ENCODE data around the gene TMPRSS3. TPM values are rescaled to one million over a fixed set of nuclear protein-coding genes. Genes with fewer than 3 reads are reported as not detected.
"Not testable (repeated sequence)": the region's sequence is repeated elsewhere in the genome, so short reads cannot be mapped to it uniquely, and the experiment has no call there.

Gene TMPRSS3
- total RNA-seq, 2 donors from 2014 or later: 9.8 to 68.6 TPM

DNA sequence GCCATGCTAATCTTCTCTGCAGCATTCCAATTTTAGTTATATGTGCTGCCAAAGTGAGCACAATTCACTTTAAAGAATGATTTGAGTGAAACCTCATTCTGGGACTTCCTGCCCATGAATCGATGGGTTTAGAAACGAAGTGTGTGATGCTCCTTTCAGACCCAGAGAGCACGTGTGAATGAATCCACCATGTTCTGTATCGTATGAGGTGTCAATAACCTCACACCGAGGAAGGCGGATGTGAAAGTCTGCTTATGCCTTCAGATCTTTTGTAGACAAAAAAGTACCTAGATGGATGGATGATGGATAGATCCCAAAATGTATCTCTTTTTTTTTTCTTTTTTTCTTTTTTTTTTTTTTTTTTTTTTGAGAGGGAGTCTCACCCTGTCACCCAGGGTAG lies 21.7 kb upstream of the TMPRSS3 start:
- Mint-ChIP-seq H3K36me3 (peaks cover 28 to 88% of the 10 kb centered on the region in 2 donors), H3K9me3 (peaks cover 0 to 13% of the 10 kb centered on the region in 2 donors), H3K27ac (peak overlapping the region in 1 of 2 donors; percentile 69)
- ATAC-seq (peak; percentile 24 to 44), DNase-seq (ENCODE audit: low spot score in 2 of 2) (peak in 1 of 2 donors; percentile 31)

- Mint-ChIP-seq H3K9me3 (peaks cover 0 to 13% of the 10 kb centered on the region in 2 donors), H3K36me3 (peaks cover 28 to 65% of the 10 kb centered on the region in 2 donors), H3K27ac (peak overlapping the region; percentile 93 to 94)
- DNase-seq (ENCODE audit: low spot score in 2 of 2): peak; percentile 87 to 95
- ATAC-seq: peak; percentile 88 to 90
Measured at GRCh38 chr21:42414928-42415769, 19.3 kb upstream of the TMPRSS3 start.

GRCh38 chr21:42414553-42414927 lies 18.7 kb upstream of the TMPRSS3 start:
- Mint-ChIP-seq H3K27ac (peak overlapping the region; percentile 93 to 94), H3K36me3 (peaks cover 30 to 65% of the 10 kb centered on the region in 2 donors), H3K9me3 (peaks cover 0 to 9% of the 10 kb centered on the region in 2 donors)
- DNase-seq (ENCODE audit: low spot score in 2 of 2): no peak
- ATAC-seq: no peak

DNA sequence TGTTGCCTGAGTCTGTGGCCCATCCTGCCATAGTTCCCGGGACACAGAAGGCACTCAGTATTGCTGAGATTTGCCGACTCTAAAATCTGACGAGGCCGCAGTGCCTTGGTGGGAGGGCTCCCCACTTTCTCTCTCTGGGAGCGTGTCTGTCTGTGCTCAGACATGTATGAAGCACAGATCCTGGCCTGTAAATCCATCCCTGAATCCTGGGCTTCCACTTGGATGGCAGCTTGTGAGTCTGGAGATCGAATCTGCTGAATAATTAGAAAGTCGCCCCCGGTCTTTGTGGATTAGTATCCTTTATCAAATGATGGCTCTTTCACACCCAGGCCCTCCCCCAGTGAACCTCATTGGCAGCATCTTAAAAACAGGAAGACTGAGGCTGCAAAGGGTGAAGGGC lies 18.2 kb upstream of the TMPRSS3 start:
- H3K27ac Mint-ChIP-seq: peak overlapping the region; percentile 93 to 94
- no peak for DNase-seq (ENCODE audit: low spot score in 2 of 2)
- peaks cover 25 to 65% of the 10 kb centered on the region in 2 donors for H3K36me3 Mint-ChIP-seq
- ATAC-seq: no peak
- peaks cover 0 to 4% of the 10 kb centered on the region in 2 donors for H3K9me3 Mint-ChIP-seq

DNA sequence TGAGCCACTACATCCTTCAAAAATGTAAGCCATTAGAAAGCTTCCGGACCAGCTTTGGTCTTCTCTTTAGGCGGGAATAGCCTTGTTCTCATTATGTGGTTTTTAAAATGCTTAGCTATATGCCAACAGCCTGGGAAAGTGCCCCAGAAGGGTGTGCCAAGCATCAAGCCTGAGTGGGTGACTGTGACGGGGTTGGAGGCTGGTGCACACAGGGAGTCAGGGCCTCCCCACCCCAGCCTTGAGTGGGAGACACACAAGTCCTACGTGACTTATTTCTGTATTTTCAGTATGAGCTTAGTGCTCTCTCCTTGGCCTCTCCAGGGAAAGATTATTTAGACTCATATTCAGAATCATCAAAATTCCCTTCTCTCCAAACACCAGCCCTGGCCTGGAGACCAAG lies 17.6 kb upstream of the TMPRSS3 start:
- DNase-seq (ENCODE audit: low spot score in 2 of 2) (peak; percentile 40 to 58), ATAC-seq (peak; percentile 20 to 23)
- Mint-ChIP-seq H3K36me3 (peaks cover 20 to 59% of the 10 kb centered on the region in 2 donors), H3K9me3 (peaks cover 0 to 4% of the 10 kb centered on the region in 2 donors), H3K27ac (peak overlapping the region; percentile 52 to 93)

DNA sequence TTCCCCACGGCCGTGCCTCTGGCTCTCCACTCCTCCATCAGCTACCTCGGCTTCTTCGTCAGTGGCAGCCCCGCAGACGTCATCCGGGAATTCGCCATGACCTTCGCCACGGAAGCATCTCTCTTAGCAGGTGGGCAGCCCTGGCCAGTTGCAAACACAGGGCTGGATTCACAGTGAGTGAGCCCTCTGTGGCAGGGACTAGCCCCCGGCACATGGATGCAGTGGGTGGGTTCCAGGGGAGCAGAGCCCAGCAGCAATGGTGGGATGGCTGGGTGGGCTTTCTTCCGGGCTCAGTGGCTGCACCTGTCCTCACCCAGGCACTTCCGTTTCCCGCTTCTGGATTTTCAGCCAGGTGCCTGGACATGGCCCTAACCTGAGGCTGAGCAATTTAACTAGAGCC lies 17.2 kb upstream of the TMPRSS3 start:
- H3K27ac Mint-ChIP-seq: peak overlapping the region in 1 of 2 donors; percentile 93
- ATAC-seq (no peak), DNase-seq (ENCODE audit: low spot score in 2 of 2) (no peak)
- peaks cover 0 to 4% of the 10 kb centered on the region in 2 donors for H3K9me3 Mint-ChIP-seq
- peaks cover 16 to 55% of the 10 kb centered on the region in 2 donors for H3K36me3 Mint-ChIP-seq

DNA sequence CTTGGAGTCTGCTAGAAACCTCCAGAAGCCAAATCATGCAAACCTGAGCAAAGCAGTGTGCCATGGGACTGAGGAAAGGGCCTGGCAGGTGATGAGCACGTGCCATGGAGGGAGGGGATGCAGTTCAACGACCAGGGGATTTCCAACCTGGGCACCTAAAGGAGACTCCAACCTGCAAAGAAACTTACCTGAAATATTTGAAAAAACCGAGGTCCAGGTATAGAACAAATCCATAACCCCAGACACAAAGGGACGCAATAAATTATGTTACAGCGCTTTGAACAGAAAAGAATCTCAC lies 16.7 kb upstream of the TMPRSS3 start:
- Mint-ChIP-seq H3K27ac (peak overlapping the region in 1 of 2 donors; percentile 17), H3K9me3 (peaks cover 0 to 2% of the 10 kb centered on the region in 2 donors), H3K36me3 (peaks cover 14 to 52% of the 10 kb centered on the region in 2 donors)
- ATAC-seq: no peak
- no peak for DNase-seq (ENCODE audit: low spot score in 2 of 2)

DNA sequence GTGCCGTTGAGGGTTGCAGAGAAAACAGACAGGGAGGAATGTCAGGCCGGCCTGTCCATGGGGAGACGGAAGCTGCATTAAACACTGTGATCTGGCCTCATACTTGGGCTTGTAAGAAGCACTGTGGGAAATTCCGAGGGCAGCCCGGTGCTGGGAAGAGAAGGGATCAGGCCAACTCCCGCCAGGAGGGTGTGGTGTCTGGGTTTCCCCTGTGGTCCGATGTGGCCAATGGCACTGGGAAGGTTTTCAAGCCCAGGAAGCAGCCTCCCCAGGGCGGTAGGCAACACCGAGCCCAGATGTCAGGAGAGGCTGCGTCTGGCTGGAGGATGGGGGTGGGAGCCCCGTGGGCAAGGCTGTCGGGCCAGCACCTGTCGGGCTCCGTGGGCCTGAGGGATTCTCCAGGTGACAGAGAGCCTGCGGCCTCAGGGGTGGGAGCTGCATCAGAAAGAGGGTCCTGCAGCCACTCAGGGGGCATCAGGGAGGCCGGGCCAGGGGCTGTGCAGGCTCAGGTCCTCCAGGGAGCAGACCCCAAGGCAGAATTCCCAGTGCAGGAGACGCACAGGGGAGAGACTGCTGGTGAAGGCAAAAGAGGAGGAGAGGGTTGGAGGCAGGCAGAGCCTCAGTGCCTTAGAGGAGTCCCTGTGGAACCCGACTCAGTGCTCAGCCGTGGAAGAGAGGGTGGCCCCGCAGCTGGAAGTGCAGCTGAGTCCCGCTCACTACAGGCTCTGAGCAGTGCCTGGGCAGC lies 16.2 kb upstream of the TMPRSS3 start:
- peak overlapping the region in 1 of 2 donors; percentile 17 for H3K27ac Mint-ChIP-seq
- H3K9me3 Mint-ChIP-seq: no peaks in the 10 kb centered on the region
- ATAC-seq: no peak
- peaks cover 11 to 52% of the 10 kb centered on the region in 2 donors for H3K36me3 Mint-ChIP-seq
- peak in 1 of 2 donors; percentile 48 for DNase-seq (ENCODE audit: low spot score in 2 of 2)

GRCh38 chr21:42411197-42411869 lies 15.5 kb upstream of the TMPRSS3 start:
- H3K27ac Mint-ChIP-seq: no peak overlapping the region
- DNase-seq (ENCODE audit: low spot score in 2 of 2) (peak in 1 of 2 donors; percentile 14), ATAC-seq (no peak)
- H3K9me3 Mint-ChIP-seq: no peaks in the 10 kb centered on the region
- peaks cover 19 to 52% of the 10 kb centered on the region in 2 donors for H3K36me3 Mint-ChIP-seq

DNA sequence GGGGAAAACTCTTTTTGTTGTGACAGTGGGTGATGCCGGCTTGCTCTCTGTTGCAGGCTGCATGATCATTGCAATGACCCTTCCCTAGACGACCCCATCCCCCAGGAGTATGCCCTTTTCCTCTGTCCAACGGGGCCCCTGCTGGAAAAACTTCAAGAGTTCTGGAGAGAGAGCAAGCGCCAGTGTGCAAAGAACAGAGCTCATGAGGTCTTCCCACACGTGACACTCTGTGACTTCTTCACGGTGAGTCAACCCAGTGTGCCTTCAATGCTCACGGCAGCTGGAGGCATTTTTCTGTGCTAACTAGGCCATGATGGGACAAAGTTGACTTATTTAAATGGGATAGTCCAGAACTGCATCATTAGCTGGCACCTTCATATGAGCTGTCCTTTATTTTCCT lies 13.5 kb upstream of the TMPRSS3 start:
- Mint-ChIP-seq H3K36me3 (peaks cover 38 to 58% of the 10 kb centered on the region in 2 donors), H3K27ac (no peak overlapping the region), H3K9me3 (no peaks in the 10 kb centered on the region)
- ATAC-seq: no peak
- peak in 1 of 2 donors; percentile 16 for DNase-seq (ENCODE audit: low spot score in 2 of 2)

DNA sequence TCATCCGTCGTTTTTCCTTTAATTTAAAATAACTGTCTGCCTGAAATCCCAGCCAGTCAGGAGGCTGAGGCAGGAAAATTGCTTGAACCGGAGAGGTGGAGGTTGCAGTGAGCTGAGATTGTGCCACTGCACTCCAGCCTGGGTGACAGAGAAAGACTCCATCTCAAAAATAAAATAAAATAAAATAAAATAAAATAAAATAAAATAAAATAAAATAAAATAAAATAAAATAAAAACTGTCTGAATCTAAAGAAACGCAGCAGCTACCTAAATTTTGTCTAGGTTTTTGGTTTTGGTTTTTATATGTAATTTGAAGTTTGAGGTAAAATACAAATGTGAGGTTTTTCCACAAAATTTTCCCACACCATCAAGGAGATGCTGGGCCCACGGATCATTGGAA lies 12.9 kb upstream of the TMPRSS3 start:
- peaks cover 36 to 56% of the 10 kb centered on the region in 2 donors for H3K36me3 Mint-ChIP-seq
- not testable (repeated sequence) for DNase-seq (ENCODE audit: low spot score in 2 of 2); H3K9me3 Mint-ChIP-seq; H3K27ac Mint-ChIP-seq; ATAC-seq

DNA sequence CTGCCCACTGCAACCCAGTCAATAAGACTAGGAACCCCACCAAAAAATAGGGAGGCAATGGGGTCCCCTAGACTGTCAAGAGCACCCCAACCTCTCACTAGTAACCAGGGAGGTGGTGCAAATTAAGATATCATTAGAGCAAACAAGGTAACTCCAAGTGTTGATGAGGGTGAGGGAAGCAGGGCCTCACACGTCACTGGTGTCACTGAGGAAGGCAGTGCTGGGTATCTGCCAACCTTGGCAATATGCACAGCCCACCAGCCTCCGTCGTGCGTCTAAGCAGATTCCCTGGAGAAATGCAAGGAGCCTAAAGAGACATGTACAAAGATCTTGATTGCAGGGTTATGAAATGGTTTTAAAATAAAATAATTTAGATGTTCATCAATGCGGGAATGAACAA lies 11.6 kb upstream of the TMPRSS3 start:
- ATAC-seq (no peak), DNase-seq (ENCODE audit: low spot score in 2 of 2) (no peak)
- H3K9me3 Mint-ChIP-seq: no peaks in the 10 kb centered on the region
- H3K27ac Mint-ChIP-seq: peak overlapping the region; percentile 81 to 95
- peaks cover 36 to 53% of the 10 kb centered on the region in 2 donors for H3K36me3 Mint-ChIP-seq

DNA sequence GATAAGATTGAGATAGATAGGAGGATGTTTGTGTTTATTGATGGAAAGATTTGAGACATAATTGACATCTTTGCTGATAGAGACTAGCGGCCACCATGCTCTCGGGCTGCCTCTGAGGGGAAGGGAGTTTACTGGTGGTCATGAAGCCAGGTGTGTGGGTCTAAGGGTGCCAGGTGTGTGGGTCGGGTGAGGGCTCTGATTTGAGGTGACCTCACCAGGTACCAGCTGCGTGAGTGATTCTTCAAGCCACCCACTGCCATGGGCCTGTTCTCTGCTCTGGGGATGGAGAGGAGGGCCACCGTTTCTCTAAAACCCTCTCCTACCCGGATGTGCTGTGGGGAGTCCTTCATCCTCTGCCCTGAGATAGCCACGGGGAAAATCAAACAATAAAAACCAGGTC lies 11.0 kb upstream of the TMPRSS3 start:
- Mint-ChIP-seq H3K27ac (peak overlapping the region; percentile 81 to 95), H3K36me3 (peaks cover 40 to 57% of the 10 kb centered on the region in 2 donors), H3K9me3 (peaks cover 3 to 4% of the 10 kb centered on the region in 2 donors)
- no peak for DNase-seq (ENCODE audit: low spot score in 2 of 2)
- no peak for ATAC-seq

- Mint-ChIP-seq H3K36me3 (peaks cover 45 to 64% of the 10 kb centered on the region in 2 donors), H3K9me3 (peaks cover 9% of the 10 kb centered on the region in 2 donors), H3K27ac (peak overlapping the region; percentile 81 to 95)
- peak; percentile 72 to 78 for ATAC-seq
- peak in 1 of 2 donors; percentile 41 for DNase-seq (ENCODE audit: low spot score in 2 of 2)
Measured at GRCh38 chr21:42406201-42406621, 10.4 kb upstream of the TMPRSS3 start.

- H3K9me3 Mint-ChIP-seq: peaks cover 9% of the 10 kb centered on the region in 2 donors
- H3K36me3 Mint-ChIP-seq: peaks cover 45 to 64% of the 10 kb centered on the region in 2 donors
- DNase-seq (ENCODE audit: low spot score in 2 of 2) (no peak), ATAC-seq (peak; percentile 16 to 42)
- peak overlapping the region; percentile 93 to 95 for H3K27ac Mint-ChIP-seq
Measured at GRCh38 chr21:42405064-42406013, 9.5 kb upstream of the TMPRSS3 start.

DNA sequence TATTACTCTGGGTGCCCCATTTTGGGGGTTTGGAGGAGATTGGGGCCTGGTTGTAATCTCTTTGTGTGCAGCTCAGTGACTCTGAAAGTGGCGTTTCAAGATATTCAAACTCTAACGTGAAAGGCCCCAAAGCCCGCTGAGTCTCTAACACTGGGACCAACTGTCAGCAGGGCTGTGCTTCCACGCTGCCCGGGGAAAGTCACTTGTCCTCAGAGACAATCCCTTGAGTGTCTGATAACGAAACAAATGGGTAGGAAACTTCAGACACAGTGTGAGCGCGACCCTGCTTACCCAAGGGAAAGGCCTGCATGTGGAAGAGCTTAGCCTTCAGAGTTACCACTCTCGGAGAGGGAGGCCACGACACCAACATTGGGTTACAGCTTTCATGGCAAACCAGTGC lies 8.7 kb upstream of the TMPRSS3 start:
- H3K36me3 Mint-ChIP-seq: peaks cover 40 to 58% of the 10 kb centered on the region in 2 donors
- DNase-seq (ENCODE audit: low spot score in 2 of 2) (no peak), ATAC-seq (peak; percentile 17 to 18)
- H3K9me3 Mint-ChIP-seq: peaks cover 9% of the 10 kb centered on the region in 2 donors
- H3K27ac Mint-ChIP-seq: peak overlapping the region; percentile 86 to 95
